Retina (tissue), 1 donor: ENCODE data around the gene TIMM10.

ENCODE experiments used
- DNase-seq: peaks from one replicate; pipeline ENCODE4 v3.0.0-alpha.2; 2016

TIMM10 gene

GRCh38 chr11:57502376-57502775 is 28.2 kb downstream of the TIMM10 start:
- DNase-seq, result no peak

- no peak for DNase-seq
Observed at GRCh38 chr11:57501953-57502352, 28.6 kb downstream of the TIMM10 start.

- DNase-seq, result no peak
Observed at GRCh38 chr11:57500926-57501325, 29.6 kb downstream of the TIMM10 start.

- DNase-seq, result no peak
Observed at GRCh38 chr11:57500515-57500914, 30.0 kb downstream of the TIMM10 start.

GRCh38 chr11:57499983-57500461 is 30.5 kb downstream of the TIMM10 start:
- DNase-seq, result no peak

GRCh38 chr11:57499413-57499982 is 31.1 kb downstream of the TIMM10 start:
- DNase-seq, result peak; percentile 93

GRCh38 chr11:57498540-57498939 is 32.0 kb downstream of the TIMM10 start:
- no peak for DNase-seq

- DNase-seq, result no peak
Observed at GRCh38 chr11:57497303-57498247, 33.0 kb downstream of the TIMM10 start.

- DNase-seq, result no peak
Observed at GRCh38 chr11:57496109-57496820, 34.3 kb downstream of the TIMM10 start.

GRCh38 chr11:57493507-57494503 is 36.7 kb downstream of the TIMM10 start:
- DNase-seq, result peak; percentile 40

GRCh38 chr11:57491371-57492061 is 39.0 kb downstream of the TIMM10 start:
- DNase-seq, result no peak

GRCh38 chr11:57490456-57491248 is 39.9 kb downstream of the TIMM10 start:
- DNase-seq, result no peak

- no peak for DNase-seq
Observed at GRCh38 chr11:57487920-57488659, 42.5 kb downstream of the TIMM10 start.

- no peak for DNase-seq
Observed at GRCh38 chr11:57487021-57487778, 43.4 kb downstream of the TIMM10 start.

GRCh38 chr11:57485217-57485990 is 45.1 kb downstream of the TIMM10 start:
- DNase-seq, result no peak

GRCh38 chr11:57484141-57484710 is 46.3 kb downstream of the TIMM10 start:
- no peak for DNase-seq

- DNase-seq, result no peak
Observed at GRCh38 chr11:57483562-57483918, 47.0 kb downstream of the TIMM10 start.
